Measurements from ENCODE around the gene DNAJC5. TPM values are rescaled to one million over a fixed set of nuclear protein-coding genes. Genes with fewer than 3 reads are reported as not detected.
"Not testable (repeated sequence)": the region's sequence is repeated elsewhere in the genome, so short reads cannot be mapped to it uniquely, and the experiment has no call there.

Gene DNAJC5
- polyA plus RNA-seq, 1 donor: 26.4 TPM

DNA sequence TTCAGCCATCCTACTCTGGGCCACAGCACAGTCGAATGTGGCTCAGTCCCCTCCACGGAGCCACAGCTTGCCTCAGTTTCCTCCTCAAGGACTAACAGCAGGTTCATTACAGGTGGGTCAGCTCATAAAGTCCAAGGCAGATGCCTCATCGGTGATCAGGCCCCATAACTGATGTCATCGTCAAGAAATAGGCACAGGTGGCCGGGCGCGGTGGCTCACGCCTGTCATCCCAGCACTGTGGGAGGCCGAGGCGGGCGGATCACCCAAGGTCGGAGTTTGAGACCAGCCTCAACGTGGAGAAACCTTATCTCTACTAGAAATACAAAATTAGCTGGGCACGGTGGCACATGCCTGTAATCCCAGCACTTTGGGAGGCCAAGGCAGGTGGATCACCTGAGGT, 57.8 kb downstream of the DNAJC5 start:
- DNase-seq: no peak

DNA sequence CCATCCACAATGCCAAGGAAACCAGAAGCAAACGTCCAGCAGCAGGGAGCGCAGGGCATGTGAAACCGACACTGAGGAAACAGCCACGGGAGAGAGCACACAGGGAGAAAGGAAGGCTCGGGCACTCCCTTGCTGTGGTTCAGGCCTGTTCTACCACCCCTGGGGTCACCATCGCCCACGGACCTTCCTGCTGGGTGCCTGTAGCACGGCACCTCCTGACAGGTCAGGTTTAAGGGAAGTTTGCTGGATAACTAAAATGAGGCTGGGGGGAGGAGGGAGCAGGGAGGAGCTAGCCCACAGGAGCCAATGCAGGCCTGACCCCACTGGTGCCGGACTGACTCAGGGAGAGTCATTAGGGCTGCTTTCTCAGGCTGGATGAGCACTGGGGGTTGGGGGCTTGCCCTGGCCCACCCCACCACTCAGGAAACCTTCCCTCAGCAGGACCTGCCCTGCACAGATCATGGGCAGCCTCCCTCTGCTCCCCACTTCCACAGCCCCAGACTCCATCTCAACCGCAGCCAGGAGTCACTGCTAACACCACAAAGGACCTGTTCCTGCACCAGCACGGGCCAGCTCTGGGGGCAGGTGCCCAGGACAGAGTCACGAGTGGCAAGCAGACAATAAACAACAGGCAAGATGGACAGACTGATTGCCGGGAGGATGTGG, 59.0 kb downstream of the DNAJC5 start:
- DNase-seq: no peak

DNA sequence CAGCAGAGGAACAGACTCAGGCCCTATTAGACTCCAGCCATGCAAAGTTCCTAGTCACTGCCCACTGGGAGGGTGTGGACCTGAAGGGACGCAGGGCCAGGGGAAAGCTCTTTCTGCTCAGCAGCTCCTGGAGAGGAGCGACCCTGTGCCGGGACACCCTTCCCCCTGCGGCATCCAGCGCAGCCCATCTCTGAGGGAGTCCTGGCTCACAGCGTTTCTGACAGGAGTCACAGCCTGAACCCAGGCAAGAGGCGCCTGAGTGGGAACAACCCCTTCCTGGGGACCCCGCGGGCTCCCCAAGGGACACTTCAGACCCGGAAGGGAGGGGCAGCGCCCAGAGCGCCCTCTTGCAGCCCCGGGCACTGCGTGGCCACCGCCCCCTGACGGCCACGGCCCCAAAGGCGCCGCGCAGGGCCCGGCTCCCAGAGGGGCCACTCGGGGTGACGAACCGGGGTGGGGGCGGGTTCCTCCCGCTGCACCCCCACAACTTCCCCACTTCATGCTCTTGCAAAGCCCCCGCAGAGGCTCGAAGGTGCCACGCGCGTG, 60.4 kb downstream of the DNAJC5 start:
- DNase-seq: no peak

DNA sequence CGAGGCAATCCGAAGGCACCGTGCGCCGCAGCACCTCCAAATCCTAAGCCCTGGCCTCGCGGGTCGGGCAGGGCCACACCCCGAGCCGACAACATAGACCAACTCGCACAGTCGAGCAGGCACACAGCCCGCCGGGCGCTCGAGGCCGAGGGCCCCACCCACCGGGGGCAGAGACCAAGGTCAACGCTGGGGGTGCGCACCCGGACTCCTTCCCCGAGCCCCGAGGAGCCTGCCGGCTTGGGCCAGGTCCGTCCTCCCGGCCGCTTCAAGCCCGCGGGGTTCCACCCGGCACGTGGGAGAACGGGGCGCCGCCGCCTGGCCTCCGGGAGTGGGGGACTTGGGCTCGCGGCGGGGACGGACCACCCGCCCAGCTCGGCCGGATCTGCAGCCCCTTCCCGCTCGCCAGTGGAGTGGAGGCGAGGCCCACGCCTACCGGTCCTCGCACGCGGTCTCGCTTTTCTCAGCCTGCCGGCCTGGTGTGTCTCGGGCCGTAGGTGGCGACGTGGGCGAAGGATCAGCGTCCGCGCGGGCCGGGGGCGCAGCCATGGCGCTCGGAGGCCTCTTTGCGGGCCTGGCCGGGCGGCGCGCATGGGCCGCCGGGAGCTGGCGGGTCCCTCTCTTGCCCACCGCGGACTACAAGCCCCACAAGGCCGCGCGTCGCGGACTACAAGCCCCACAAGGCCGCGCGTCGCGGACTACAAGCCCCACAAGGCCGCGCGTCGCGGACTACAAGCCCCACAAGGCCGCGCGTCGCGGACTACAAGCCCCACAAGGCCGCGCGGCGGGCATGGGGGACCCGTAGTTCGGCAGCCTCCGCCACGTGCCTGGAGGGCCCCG, 61.1 kb downstream of the DNAJC5 start, which contains the start of gene UCKL1:
Gene UCKL1 (minus strand): TSS at position 590 of the 837 bp plus-strand sequence. CDS start 44 bp downstream, at position 546.
- DNase-seq: peak; percentile 86

DNA sequence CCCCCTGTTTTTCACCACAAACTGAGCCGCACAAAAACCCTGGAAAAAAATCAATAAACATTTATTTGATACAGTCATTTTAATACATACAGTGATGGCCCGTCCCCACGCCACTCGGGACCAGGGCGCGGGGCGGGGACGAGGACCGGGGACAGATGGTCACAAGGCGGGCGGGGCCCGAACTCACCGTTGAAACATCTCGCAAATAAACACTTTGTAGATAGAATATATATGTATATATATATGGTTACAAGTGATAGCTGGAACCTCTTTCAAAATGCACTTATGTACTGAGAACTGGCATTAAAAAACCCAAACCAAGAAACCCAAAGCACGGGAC, 61.7 kb downstream of the DNAJC5 start:
- DNase-seq: no peak

DNA sequence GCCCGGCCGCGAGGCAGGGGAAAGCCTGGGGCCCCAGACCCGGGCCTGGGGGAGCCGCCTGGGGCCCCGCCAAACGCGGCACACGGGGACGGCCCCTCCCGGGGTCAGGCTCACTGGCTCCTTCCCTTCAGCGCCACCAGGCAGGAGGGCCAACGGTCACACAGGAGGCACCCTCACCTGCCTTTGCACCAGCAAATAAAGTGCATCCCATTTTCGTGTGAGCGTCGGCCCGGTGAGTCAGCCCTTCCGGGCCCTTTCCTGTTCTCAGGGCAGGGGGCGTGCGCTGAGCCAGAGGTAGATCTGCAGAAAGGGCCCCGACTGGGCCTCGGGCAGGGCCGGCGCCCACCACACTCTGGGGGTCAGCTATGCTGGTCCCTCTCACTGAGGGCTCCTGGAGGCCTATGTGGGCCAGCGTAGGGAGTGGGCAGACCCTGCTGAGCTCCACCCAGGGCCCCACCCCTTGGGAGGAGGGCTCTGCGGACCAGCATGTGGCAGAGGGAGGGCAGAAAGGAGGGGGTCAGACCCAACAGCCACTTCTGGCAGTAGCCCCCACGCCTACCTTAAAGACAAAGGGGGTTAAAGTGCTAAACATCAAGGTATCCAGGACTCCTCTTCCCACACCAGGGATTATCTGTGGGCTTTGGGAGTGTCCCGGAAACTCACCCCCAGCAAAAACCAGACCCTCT, 62.2 kb downstream of the DNAJC5 start:
- peak; percentile 30 for DNase-seq

DNA sequence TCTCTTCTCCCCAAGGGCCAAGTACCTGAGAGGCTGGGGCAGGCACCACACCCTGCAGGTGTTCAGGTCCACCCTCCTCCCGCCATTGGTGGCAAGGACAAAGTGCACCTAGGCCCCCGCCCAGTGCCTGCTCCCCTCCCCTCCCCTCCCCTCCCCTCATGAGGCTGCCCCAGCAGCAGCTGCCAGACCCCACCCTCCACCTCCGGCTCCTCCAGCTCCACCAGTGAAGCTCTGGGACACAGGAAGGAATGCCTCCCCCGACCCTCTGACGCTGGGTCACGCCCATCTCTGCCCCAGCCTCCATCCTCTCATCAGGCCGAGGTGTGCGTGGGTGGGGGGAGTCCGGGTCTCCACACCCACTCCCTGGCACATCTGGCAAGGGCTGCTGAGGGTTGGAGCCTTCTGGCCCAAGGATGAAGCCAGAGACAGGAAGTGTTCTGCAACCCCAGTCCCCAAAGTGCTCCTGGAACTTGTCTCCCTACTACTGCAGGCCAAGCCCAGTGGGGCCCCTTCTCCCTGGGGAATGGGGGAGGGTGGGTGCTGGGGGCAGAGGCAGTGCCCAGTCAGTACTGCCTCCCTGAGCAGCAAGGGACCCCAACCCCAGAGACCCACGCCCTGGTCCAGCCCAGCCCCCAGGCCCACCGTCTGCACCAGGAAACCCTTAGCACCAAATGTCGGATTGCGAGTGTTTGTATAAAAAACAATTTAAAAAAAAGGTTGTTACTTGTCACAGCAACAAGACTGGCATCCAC, 62.9 kb downstream of the DNAJC5 start:
- no peak for DNase-seq

DNA sequence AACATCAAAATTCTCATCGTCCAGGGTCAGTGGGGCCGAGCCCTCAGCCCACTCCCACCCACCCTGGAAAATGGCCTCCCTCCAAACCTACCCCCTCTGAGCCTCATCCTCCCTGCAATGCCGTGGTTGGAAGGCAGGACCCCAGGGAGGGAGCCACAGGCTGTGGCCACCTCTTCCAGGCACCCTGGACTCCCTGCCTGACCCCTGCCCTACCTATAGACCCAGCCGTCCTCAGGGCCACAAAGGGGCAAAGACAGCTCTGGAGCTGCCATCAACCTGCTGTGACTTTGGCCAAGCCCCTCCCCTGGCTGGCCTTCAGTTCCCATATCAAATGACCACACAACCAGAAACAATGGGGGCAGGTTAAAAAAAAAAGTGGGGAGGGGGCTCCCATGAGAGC, 63.5 kb downstream of the DNAJC5 start:
- DNase-seq: no peak

DNA sequence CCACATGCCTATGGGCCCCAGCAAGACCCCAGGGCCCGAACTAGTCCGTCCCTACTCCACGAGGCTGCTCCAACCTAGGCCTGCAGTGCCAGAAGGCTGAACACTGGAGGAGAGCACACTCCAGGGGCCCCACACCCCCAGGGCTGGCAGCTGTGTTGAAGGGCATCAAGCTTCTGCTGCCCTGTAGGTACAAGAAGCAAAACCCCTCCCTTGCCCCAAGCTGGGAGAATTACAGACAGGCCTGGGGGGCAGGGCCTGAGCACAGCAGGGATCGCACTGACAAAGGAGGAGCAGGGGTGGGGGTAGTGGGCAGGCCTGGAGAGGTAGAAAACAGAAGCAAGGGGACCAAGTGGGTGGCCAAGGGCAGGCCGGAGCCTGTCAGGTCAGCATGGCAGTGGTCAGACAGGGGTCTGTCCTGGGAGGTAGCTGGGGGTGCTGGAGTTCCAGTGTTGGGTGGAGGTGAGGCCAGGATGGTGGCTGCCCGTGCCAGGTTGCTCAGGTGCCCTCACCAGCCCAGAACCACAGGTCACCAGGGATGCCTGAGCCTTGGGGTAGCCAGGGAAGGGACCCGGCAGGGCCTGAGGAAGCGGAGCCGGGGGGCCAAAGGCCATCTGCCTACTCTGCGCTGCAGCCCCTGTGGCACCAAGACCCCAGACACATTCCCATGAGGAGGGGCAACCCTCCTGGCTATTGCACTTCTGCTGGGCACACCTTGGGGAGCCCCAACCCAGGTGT, 64.2 kb downstream of the DNAJC5 start:
- DNase-seq: no peak

DNA sequence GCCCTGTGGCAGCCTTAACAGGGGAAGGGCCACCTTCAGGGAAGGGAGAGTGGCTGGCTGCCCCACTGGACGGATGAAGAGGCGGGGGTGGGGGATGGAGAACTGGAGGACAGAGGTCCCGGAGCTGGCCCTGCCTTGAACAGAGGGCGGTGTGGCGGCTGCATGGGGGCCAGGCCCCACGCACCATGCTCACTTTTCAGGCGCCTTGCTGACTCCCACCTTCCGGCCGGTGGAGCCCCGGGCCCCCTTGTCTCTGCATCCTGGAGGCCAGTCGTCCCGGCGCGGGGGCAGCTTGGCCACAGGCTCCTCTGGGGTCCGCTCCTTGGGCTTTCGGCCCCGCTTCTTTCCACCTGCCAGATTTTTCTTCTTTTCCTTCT, 64.8 kb downstream of the DNAJC5 start:
- DNase-seq: no peak

DNA sequence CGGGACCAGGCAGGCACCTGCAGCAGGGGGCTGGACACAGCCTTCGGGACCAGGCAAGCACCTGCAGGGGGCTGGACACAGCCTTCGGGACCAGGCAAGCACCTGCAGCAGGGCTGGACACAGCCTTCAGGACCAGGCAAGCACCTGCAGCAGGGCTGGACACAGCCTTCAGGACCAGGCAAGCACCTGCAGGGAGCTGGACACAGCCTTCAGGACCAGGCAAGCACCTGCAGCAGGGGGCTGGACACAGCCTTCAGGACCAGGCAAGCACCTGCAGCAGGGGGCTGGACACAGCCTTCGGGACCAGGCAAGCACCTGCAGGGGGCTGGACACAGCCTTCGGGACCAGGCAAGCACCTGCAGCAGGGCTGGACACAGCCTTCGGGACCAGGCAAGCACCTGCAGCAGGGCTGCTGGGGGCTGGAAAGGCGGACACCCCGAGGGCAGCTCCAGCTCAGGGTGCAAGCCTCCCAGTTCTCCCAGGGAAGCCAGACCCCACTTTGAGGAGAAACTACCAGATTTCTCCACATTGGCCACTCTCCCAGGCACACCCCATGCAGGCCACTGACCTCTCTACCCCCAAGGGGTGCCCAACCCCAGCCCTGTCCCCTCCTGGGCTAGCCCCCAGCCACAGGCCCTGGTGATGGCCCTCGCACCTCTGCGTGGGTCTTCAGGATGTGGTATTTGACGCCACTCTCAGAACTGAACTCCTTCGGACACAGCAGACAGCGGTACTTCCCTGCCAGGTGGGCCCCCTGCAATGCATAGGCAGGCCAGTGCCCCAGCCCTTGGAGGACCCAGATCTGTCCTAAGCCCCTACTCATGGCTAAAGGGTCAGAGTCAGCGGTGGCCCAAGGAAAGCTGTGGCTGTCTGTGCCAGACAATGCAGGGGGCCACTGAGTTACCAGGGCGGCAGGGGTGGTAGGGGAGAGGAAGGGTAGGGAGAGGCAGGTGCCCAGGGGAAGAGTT, 66.0 kb downstream of the DNAJC5 start:
- not testable (repeated sequence) for DNase-seq

DNA sequence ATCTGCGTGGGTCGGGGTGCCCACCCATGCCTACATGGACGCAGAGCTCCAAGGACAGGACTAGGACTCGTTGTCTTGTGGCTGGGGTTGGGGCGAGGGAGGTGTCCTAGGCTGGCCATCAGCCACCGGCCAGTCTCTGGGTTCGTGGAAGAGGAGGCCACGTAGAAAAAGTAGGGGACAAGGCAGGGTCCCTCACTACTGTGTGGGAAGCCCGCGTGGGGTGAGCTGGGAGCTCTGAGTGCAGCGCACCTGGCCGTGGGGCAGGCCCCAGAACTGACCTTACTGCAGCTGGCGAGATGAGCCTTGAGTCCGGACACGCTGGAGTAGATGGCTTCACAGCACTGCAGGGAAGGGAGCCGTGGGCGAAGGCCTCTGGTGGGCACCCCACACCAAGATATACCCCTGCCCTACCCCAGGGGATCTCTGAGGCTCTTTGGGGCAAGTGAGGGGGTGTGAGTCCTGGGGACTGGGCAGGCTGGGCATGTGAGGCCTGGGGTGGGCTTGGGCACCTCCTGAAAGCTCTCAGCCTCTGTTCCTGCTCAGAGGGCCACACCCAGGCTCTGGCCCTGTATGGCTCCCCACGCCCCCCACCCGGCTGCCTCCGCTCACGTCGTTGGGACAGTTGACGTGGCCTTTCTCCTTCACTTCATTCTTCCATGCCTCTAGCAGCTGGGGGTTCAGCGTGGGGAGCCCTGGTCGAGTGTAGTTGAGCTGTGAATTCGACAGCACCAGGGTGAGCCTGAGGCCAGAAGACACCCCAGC, 66.9 kb downstream of the DNAJC5 start:
- DNase-seq: no peak

DNA sequence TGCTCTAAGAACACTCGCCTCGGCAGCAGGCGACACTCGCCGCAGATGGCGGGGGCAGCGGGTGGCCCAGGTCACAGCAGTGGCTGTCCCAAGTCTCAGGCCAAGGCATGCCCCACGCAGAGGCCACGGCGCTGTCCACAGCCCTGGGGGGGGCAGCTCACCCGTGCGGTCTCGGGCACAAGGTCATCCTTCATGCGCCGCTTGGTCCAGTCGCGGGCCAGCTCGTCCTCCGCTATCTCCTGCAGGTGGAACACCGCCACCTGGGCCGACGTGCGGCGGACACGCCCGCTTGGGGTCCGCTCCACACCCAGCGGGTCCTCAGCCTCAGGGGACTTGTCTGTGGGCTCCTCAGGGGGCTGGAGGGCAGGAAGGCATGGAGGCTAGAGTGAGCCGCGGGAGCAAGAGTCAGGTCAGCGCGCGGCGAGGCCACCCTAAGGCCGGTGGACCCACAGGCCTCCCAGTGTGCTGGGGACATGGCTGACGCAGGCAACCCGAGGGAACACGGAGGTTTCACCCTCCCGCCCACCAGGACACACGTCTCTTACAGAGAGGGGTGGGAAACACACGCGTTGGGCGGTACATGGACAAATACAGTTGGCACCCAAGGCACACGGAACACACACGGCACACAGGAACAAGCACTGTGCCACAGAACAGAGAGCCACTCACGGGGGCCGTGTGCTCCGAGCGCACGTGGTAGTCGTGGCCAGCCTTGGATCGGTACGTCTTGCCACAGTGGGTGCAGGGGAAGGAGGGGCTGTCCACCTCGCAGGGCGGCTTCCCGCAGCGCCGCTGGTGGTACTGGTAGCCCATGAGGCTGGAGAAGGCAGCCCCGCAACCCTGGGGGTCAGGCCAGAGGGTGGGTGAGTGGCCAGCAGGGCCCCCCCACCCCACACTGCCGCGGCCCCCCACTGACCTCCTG, 67.8 kb downstream of the DNAJC5 start:
- DNase-seq: no peak

DNA sequence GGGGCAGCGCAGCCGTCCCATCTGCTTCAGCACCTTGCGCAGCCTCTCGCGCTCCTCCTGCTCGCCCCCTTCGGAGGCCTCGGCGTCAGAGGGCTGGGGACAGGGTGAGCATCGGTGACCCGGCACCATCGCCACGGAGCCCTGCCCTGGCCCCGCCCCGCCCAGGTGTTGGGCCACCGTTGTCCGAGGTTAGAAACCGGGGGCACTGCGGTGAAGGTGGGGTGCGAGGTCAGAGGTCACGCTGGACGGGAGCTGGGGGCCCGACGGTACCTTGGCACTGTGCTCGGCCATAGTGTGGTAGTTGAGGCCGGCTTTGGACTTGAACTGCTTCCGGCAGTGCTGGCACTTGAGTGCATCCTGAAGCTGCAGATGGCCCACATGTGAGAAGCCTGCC, 68.4 kb downstream of the DNAJC5 start:
- no peak for DNase-seq

DNA sequence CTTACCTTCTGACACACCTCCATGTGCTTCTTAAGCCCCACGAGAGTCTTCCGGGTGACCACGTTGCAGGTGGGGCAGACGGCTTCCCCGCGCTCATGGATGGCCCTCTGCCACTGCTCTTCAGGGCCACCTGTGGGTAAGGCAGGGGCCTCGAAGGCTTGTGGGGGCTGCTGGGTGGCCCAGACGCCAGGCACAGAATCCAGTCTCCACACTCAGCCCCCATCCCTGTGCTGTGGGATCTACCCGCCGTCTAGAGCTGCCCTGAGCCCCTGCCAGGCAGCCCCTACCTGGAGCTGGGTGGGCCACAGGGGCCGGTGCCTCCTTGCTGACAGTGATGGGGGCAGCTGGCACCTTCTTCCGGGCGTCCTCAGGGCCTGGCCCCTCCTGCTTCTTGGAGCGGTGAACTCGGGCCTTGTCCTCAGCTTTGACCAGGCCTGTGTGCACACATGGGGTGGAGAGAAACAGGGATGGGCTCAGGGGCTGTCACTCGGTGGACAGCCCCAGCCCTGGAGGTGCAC, 68.9 kb downstream of the DNAJC5 start:
- no peak for DNase-seq

DNA sequence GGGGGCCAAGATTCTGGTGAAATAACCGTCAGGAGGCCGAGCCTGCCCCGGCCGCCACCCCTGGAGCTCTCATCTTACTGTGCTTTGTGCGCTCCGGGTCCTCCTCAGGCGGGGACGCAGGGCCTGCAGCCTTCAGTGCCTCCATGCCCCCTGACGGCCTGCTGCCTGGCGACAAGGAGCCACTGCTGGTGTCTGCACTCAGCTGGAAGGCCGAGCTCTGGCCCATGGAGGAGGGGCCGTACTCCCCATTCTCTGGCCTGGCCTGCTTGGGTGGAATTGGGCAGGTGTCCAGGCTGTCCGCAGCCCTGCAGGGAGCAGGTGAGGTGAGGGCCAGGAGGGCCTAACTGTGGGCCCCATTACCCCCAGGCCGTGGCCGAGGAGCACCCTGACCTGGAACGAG, 69.5 kb downstream of the DNAJC5 start:
- no peak for DNase-seq

DNA sequence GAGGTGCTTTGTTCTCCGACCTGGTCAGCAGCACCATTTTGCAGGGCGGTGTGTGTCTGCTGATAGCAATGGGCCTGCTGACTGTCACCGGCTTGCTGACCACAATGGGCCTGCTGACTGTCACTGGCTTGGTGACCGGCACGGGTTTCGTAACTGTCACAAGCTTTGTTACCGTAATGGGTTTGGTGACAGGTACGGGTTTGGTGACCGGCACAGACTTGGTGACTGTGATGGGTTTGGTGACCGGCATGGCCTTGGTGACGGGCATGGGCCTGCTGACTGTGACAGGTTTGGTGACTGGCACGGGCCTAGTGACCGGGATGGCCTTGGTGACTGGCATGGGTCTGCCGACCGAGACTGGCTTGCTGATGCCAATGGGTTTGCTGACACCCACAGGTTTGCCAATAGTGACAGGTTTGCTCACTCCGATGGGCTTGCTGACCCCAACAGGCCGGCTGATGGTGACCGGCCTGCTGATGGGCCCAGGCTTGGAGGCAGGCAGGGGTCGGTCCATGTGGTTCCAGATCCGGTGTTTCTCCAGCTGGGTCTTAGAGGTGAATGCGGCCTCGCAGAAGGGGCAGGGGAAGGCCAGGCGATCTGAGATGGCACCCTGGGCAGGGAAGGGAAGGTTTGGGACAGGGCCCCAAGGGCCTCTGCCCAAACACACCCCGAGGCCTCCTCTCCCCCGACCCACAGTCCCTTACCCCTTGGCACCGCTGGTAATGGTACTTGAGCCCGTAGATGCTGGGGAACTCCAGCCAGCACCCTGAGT, 71.4 kb downstream of the DNAJC5 start:
- DNase-seq: no peak

All from left kidney (tissue), 2 donors.